ES-I3 (cell line): ENCODE data around the gene WFDC1.
"Not testable (repeated sequence)": the region's sequence is repeated elsewhere in the genome, so short reads cannot be mapped to it uniquely, and the experiment has no call there.

Experiments
- H3K36me3 ChIP-seq: 2 replicates; pipeline ENCODE4 v1.6.1; 2013; ENCODE audit warnings: mild to moderate bottlenecking, low read length, control low read depth, moderate library complexity; ENCODE audit not compliant: insufficient read depth
- H3K4me1 ChIP-seq: 2 replicates; pipeline ENCODE4 v1.6.1; 2013; ENCODE audit warnings: mild to moderate bottlenecking, control low read depth, low read length; ENCODE audit not compliant: insufficient read depth
- H3K9ac ChIP-seq: 2 replicates; pipeline ENCODE4 v1.6.1; 2013; ENCODE audit warnings: low read depth, mild to moderate bottlenecking, low read length, moderate library complexity
- H3K9me3 ChIP-seq: 2 replicates; pipeline ENCODE4 v1.6.1; 2013; ENCODE audit warnings: mild to moderate bottlenecking, low read length, moderate library complexity; ENCODE audit not compliant: control insufficient read depth, insufficient read depth

The WFDC1 gene

DNA sequence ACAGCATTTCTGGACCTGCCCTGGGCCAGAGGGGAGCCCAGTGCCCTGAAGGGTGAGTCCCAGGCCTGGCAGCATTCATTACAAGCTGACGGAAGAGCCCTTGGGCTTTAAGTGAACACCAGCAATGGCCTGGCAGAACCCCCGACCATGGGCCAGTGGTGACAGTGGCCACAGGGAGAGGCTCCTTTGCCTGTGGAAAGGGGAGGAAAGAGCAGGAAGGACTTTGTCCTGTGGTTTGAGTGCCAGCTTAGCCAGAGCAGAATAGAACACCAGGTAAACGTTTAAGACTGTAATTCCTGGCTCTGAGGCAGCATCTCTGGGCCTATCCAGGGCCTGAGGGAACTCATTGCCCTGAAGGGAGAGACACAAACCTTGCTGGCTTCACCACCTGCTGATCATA, 39.4 kb downstream of the WFDC1 start:
- H3K4me1 ChIP-seq = peaks cover 10% of the 10 kb centered on the region; the same call in 1 of the 2 replicates
- H3K9me3 ChIP-seq = no peaks in the 10 kb centered on the region
- no peaks in the 10 kb centered on the region for H3K36me3 ChIP-seq
- no peak overlapping the region for H3K9ac ChIP-seq

DNA sequence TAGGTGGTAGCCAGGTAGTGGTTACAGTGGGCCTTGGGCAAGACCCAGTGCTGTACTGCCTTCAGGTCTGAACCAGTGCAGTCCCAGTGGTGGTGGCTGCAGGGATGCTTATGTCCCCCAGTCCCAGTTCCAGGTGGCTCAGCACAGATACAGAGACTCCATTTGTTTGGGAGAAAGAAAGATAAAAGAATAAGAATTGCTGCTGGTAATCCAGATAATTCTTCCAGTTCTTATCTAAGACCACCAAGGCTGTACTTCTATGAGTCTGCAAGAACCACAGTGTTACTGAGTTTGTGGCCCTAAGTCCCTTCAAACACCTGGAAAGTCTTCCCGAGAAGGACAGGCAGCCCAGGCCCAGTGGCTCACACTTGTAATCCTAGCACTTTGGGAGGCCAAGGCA, 39.8 kb downstream of the WFDC1 start:
- Histone ChIP-seq H3K9me3 (no peaks in the 10 kb centered on the region), H3K36me3 (no peaks in the 10 kb centered on the region), H3K4me1 (peaks cover 9% of the 10 kb centered on the region; the same call in 1 of the 2 replicates), H3K9ac (no peak overlapping the region)

DNA sequence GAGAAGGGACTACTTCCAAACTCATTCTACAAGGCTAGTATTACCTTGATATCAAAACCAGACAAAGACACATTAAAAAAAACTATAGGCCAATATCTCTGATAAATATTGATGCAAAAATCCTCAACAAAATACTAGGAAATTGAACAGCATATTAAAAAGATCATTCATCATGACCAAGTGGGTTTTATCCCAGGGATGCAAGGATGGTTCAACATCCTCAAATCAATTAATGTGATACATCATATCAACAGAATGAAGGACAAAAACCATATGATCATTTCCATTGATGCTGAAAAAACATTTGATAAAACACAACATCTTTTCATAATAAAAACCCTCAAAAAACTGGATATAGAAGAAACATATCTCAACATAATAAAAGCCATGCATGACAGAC, 42.6 kb downstream of the WFDC1 start:
- H3K9me3 ChIP-seq, H3K36me3 ChIP-seq, H3K9ac ChIP-seq, H3K4me1 ChIP-seq: not testable (repeated sequence)

DNA sequence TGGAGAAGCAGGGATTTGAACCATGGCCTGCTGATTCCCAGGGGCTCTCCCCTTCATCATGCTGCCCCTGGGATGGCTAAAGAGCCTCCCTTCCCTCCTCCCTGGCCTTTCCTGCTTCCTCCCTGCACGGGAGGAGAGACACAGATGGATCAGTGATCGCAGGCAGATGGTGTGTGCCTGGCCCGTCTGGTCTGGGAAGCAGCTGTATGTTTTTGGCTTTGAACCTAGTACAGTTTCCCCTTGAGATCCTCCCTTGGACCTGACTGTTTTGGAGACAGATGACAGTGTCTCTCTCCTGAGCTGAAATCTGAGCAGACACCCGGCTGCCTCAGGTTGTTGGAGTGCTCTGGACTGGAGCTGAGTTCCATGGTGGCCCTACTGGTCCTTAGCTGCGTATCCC, 44.6 kb downstream of the WFDC1 start:
- no peaks in the 10 kb centered on the region for H3K4me1 ChIP-seq
- no peak overlapping the region for H3K9ac ChIP-seq
- no peaks in the 10 kb centered on the region for H3K9me3 ChIP-seq

DNA sequence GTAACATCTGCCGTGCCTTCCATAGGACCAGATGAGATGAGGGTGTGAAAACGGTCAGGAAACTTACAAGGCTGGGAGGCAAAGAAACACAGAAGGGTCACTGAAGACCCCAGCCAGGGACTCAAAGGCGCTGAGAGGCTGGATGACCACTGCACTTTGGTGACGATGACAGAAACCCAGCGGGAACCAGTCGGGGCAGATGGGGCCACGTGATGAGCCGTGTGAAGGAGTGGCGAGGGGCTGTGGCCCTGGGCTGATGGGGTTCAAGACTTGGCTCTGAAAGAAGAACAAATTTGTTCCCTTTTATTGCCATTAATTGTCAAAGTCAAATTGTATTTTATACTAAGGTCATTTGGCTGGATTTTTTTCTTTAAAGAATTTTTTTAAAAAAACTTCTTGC, 45.1 kb downstream of the WFDC1 start:
- no peaks in the 10 kb centered on the region for H3K36me3 ChIP-seq
- H3K4me1 ChIP-seq = no peaks in the 10 kb centered on the region
- H3K9ac ChIP-seq = no peak overlapping the region
- H3K9me3 ChIP-seq = no peaks in the 10 kb centered on the region

More for the DNA sequence above, 44.6 kb downstream of the WFDC1 start:
- no peaks in the 10 kb centered on the region for H3K36me3 ChIP-seq

DNA sequence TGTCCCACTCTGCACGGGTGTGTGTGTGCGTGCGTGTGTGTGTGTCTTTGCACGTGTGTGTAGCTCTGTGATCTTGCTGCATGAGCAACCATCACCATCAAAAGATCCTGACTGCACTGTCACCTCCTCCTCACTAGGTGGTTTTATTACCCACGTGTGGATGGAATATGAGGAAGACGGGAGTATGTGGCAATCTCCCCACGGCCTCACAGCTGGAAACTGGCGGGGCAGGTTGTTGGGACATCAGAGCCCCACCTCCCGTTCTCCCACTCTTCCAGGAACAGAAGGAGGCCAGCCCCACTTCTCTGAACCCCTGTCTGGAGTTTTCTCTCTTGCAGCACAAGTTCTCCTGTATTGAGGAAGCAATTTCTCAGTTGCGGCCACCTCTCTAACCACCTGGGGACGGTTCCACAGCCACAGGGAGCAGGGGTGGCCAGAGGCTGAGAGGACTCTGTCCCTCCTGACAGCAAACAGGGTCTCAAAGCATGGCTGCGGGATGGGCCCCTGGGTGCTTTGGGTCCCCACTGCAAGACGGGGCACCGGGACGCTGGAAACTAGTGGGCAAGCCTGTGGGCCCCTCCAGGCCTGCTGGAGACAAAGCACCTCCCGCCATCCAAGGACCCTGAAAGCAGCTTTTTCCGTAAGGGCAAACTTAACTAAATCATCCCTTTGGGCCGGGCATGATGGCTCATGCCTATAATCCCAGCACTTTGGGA, 45.8 kb downstream of the WFDC1 start:
- no peaks in the 10 kb centered on the region for H3K4me1 ChIP-seq
- no peaks in the 10 kb centered on the region for H3K36me3 ChIP-seq
- no peaks in the 10 kb centered on the region for H3K9me3 ChIP-seq
- H3K9ac ChIP-seq = no peak overlapping the region

DNA sequence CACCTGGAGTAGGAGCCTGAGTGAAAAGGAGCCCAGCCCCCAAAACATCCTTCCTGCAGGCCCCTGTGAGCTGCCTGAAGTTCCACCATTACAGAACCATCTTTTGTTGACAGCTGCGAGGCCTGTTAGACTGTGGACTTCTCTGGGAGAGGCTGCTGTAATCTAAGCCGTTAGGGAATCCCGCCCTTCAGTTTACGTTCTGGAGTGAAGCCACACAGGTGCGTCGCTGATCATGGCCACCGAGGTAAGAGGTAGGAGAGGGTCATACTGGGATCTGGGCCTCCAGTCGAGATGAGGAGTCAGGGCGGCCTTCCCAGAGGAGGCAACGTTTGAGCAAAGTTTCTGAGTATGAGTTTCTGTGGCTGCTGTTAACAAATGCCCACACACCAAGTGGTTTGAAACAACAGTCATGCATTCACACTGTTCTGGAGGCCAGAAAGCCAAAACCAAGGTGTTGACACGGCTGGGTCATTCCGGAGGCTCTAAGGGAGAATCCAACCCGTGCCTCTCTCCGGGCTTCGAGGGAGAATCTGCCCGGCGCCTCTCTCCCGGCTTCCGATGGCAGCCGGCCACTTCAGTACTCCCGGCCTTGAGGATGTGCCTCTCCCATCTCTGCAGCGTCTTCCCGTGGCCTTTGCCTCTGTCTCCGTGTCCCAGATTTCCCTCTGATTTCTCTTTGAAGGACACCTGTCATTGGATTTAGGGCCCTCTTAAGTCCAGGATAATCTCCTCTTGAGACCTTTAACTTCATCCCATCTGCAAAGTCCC, 47.0 kb downstream of the WFDC1 start:
- Histone ChIP-seq H3K36me3 (no peaks in the 10 kb centered on the region), H3K9ac (no peak overlapping the region), H3K9me3 (no peaks in the 10 kb centered on the region), H3K4me1 (no peaks in the 10 kb centered on the region)

DNA sequence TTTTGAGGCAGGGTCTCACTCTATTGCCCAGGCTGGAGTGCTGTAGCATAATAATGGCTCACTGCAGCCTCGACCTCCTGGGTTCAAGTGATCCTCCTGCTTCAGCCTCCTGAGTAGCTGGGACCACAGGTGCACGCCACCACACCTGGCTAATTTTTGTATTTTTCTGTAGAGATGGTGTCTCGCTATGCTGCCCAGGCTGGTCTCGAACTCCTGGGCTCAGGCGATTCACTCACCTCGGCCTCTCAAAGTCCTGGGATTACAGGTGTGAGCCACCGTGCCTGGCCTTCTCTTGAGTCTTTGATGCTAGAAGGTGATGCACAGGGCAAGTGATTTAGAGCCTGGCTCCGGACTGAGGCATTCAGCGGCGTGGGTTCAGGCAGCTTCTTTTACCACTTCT, 49.1 kb downstream of the WFDC1 start:
- H3K9me3 ChIP-seq, H3K4me1 ChIP-seq, H3K36me3 ChIP-seq, H3K9ac ChIP-seq: not testable (repeated sequence)

DNA sequence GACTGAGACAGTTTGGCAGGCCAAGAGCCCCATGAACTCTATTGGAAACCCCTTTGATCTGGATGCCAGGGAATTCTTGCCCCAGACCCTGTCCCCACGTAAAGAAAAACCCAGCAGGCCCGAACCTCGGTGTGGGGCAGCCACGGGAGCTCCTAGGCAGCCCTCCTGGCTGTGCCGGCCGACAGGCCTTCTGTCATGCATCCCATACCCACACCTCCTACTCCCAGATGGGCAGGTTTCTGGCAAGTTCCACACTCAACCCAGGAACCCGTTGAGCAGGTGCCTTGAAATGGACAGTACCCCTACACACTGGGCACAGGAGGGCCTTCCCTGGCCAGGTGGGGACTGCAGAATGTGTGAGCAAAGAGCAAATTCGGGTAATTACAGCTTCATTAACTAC, 50.1 kb downstream of the WFDC1 start:
- no peaks in the 10 kb centered on the region for H3K4me1 ChIP-seq
- H3K36me3 ChIP-seq = no peaks in the 10 kb centered on the region
- no peak overlapping the region for H3K9ac ChIP-seq
- H3K9me3 ChIP-seq = no peaks in the 10 kb centered on the region

DNA sequence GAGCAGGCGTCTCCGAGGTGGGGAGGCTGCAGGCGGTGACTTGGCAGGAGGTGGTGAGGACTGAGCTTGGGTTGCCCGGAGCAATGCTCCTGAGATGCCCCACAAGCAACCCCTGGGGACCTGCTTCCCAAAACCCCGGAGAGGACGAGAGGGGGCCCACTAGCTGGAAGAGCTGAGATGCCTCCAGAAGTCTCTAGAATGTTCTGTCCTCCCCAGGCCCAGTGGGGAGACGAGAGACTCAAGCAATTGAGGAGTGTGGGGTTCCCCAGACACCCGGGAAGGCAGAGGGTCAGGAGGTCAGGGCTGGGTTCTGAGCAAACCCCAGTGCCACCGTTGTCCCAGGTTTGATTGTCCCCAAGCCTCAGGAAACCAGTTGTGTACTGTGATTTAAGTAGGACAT, 52.5 kb downstream of the WFDC1 start:
- Histone ChIP-seq H3K4me1 (no peaks in the 10 kb centered on the region), H3K36me3 (no peaks in the 10 kb centered on the region), H3K9me3 (no peaks in the 10 kb centered on the region)

DNA sequence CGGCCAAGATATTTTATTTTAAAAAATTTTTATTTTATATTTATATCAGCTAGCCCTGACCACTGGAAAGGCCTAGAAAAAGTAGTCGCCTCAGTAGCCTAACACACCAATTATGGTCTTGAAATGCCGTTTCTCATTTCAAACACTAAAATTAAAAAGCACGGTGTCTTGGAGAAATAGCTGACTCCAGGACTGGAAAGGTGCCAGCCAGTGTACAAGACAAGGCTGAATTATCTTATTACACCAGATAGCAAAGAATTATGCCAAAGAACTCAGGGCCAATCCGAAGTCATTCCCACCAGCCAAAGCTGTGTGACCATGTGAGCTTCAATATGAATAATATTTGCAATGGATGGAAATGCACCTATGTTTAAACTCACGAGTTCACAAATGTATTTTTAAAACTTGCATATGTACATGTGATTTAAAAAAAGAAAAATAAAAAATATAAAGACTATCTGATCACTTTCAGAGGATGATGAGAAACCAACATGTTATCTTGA, 53.8 kb downstream of the WFDC1 start:
- Histone ChIP-seq H3K4me1 (no peaks in the 10 kb centered on the region), H3K36me3 (no peaks in the 10 kb centered on the region), H3K9me3 (no peaks in the 10 kb centered on the region), H3K9ac (no peak overlapping the region)

More for the DNA sequence above, 52.5 kb downstream of the WFDC1 start:
- H3K9ac ChIP-seq = no peak overlapping the region

DNA sequence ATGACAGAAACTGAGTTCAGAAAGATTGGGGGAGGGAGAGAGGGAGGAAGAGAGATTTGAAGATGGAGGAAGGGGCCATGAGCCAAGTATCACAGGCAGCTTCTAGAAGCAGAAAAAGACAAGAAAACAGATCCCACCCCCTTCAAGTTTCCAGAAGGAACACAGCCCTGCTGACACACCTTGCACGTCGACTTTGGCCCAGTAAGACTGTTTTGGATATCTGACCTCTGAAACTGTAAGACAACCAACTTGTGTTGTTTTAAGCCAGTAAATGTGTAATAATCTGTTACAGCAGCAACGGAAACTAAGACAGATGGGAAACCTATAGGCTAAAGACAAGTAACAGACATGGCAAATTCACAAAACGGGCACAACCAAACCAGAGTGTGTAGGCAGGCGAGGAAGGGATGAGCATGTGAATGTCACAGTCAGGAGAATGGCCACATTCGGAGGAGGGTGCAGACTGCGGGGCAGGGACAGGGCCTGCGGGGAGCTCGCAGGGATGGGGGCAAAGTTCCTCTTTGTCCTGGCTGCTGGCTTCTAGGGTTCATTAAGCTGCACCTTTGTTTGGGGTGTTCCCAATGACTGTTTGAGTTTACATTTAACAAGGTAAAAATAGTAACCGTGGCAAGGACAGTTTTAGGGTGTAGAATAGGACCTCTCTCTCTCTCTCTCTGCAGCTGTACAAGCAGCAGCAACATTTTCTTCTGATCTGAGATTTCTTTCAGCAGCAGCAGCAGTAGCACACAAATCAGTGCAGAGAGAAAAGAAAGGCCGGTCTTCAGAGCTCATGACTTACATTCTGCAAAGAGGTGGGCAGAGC, 55.4 kb downstream of the WFDC1 start:
- H3K36me3 ChIP-seq = no peaks in the 10 kb centered on the region
- H3K9me3 ChIP-seq = no peaks in the 10 kb centered on the region
- no peak overlapping the region for H3K9ac ChIP-seq
- H3K4me1 ChIP-seq = no peaks in the 10 kb centered on the region

DNA sequence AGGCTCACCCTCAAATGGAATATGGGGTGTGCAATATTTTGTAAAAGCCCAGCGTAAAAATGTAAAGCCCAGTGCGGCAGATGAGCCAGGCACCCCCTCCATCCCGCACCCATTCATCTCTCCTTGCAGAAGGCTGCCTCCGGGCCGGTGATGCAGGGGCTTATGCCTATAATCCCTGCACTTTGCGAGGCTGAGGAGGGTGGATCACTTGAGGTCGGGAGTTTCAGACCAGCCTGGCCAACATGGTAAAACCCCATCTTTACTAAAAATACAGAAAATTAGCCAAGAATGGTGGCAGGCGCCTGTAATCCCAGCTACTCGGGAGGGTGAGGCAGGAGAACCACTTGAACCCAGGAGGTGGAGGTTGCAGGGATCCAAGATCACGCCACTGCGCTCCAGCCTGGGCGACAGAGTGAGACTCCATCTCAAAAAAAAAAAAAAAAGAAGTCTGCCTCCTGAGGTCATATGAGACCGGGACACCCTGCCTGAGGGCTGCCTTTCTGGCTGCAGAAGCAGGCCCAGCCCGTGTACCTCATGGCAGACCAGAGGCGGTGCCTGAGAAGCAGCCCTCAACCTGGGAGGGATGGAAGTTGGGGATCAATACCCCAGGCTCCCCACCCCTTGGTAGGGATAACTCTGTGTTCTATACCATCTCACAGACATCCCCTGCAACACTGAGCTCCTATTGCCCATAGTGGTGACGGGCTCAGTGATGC, 56.2 kb downstream of the WFDC1 start:
- Histone ChIP-seq H3K9me3 (no peaks in the 10 kb centered on the region), H3K4me1 (no peaks in the 10 kb centered on the region), H3K9ac (no peak overlapping the region), H3K36me3 (no peaks in the 10 kb centered on the region)

DNA sequence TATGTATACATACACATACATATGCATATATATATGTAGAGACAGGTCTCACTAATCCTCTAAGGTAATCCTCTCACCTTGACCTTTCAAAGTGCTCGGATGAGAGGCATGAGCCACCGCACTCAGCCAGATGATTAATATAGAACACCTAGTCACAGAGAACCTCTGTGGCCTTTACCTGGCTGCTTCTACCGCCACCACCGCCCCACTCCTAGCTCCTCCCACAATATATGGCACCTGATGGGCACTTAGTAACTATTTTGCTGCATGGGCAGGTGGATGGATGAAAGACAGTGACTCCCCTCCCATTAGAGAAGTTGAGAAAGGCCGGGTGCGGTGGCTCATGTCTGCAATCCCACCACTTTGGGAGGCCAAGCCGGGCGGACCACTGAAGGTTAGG, 57.0 kb downstream of the WFDC1 start:
- no peaks in the 10 kb centered on the region for H3K4me1 ChIP-seq
- no peaks in the 10 kb centered on the region for H3K9me3 ChIP-seq
- H3K36me3 ChIP-seq = no peaks in the 10 kb centered on the region
- no peak overlapping the region for H3K9ac ChIP-seq
